ENCODE measurements around the gene ARHGEF40.
A peak's percentile ranks its signal among the peaks of the same experiment; 100 is the strongest.

DNA sequence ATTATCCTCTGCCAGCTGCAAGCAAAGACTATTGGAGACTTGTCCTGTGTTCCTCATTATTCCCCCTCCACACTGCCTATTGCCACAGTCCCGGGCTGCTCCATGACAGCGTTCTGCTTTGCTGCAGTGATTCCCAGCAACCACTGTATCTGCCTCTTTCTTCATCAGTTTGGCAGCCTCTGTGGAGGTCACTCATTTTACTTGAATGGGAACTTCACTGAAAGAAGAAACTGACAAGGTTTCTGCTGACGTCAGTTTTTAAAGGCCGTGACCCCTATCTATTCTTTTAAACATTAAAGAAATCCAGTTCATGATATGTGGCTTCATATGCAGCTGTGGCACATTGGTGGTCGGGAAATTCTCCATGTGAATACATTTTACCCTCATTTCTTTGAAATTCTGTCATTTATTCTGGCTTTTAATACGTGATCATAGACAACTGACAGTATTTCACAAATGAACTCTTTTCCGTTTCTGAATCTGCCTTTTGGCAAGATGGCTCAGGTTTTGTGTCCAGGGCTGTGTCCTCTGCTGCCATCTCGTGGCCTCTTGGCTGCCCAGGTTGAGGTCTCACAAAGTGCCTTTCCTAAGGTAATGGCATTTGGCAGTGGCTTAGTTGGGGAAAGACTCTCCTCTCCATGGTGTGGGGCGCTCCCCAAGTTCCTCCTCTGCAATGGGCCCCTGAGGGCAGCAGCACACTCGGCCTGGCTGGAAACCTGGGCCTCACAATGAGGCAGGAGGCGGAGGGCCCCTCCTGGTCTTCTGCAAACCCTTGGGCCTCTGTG is 36.6 kb downstream of the ARHGEF40 start:
- TF ChIP-seq, protein P1, sequence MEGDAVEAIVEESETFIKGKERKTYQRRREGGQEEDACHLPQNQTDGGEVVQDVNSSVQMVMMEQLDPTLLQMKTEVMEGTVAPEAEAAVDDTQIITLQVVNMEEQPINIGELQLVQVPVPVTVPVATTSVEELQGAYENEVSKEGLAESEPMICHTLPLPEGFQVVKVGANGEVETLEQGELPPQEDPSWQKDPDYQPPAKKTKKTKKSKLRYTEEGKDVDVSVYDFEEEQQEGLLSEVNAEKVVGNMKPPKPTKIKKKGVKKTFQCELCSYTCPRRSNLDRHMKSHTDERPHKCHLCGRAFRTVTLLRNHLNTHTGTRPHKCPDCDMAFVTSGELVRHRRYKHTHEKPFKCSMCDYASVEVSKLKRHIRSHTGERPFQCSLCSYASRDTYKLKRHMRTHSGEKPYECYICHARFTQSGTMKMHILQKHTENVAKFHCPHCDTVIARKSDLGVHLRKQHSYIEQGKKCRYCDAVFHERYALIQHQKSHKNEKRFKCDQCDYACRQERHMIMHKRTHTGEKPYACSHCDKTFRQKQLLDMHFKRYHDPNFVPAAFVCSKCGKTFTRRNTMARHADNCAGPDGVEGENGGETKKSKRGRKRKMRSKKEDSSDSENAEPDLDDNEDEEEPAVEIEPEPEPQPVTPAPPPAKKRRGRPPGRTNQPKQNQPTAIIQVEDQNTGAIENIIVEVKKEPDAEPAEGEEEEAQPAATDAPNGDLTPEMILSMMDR (IDR thresholded peaks at IDR 0.05; ENCODE audit: insufficient read depth, low read length) = peak; percentile 90
- TF ChIP-seq POLR2AphosphoS5 (IDR thresholded peaks at IDR 0.05; ENCODE audit: low read depth) (no peak), GABPA (IDR thresholded peaks at IDR 0.05; ENCODE audit: low read depth) (no peak), REST (IDR thresholded peaks at IDR 0.05; ENCODE audit: insufficient replicate concordance, low read depth) (no peak), SPI1 (IDR thresholded peaks at IDR 0.05; ENCODE audit: borderline replicate concordance, low read depth) (no peak)

All from HL-60 (cell line).